SK-N-SH (cell line): ENCODE measurements around the gene RGS6. TPM values are rescaled to one million over a fixed set of nuclear protein-coding genes. Genes with fewer than 3 reads are reported as not detected.

Source experiments
- CTCF ChIA-PET: fragments of 300-600, 350-600 bp; formaldehyde crosslinking; extraction: SDS; loops from one replicate; lab custom pipeline; 2021; lab: Yijun Ruan, JAX
- POLR2A ChIA-PET: fragments of 350-600 bp; sonication (Branson Sonifier 250); formaldehyde crosslinking; extraction: SDS; loops from one replicate; lab custom pipeline; 2020; ENCODE audit warnings: antibody characterized with exemption, inconsistent platforms; lab: Yijun Ruan, JAX
- DNase-seq: peaks from one replicate; pipeline ENCODE4 v3.0.0; 2012
- H2AFZ ChIP-seq: fragments of 200-600 bp; sonication (generic); 2 replicates; pipeline ENCODE4 v1.8.1; 2016; ENCODE audit warnings: antibody characterized with exemption, mild to moderate bottlenecking, low read depth
- H3F3A ChIP-seq: fragments of 200-600 bp; sonication (generic); replicated peaks from 2 replicates; pipeline ENCODE3; 2016; ENCODE audit warnings: antibody characterized with exemption, mild to moderate bottlenecking; ENCODE audit not compliant: insufficient read depth
- H3K27ac ChIP-seq, 2 experiments: fragments of 200-500 bp in 1 of 2; fragments of 200-600 bp in 1 of 2; sonication (Bioruptor generic) in 1 of 2; sonication (generic), shearing (Covaris generic) in 1 of 2; 2 replicates each; pipeline versions ENCODE4 v1.5.1 to v1.6.1; 2014 to 2016; ENCODE audit warnings: low read depth in 2 of 2, inconsistent platforms in 1 of 2, low read length in 1 of 2, mild to moderate bottlenecking in 1 of 2, mixed read lengths in 1 of 2
- H3K27me3 ChIP-seq: fragments of 200-600 bp; sonication (generic), shearing (Covaris generic); 2 replicates; pipeline ENCODE4 v1.6.1; 2016; ENCODE audit warnings: mixed run types; ENCODE audit not compliant: insufficient read depth
- H3K36me3 ChIP-seq, 2 experiments: fragments of 200-500 bp in 1 of 2; fragments of 200-600 bp in 1 of 2; sonication (Bioruptor generic) in 1 of 2; sonication (generic) in 1 of 2; replicated peaks in 1 of 2; 2 replicates each; pipeline versions ENCODE3 to v1.5.1; 2014 to 2016; ENCODE audit warnings: low read length in 1 of 2, mild to moderate bottlenecking in 1 of 2; ENCODE audit not compliant: insufficient read depth in 2 of 2, control insufficient read depth in 1 of 2
- H3K4me1 ChIP-seq, 2 experiments: fragments of 200-500 bp in 1 of 2; fragments of 200-600 bp in 1 of 2; sonication (Bioruptor generic) in 1 of 2; sonication (generic), shearing (Covaris generic) in 1 of 2; 2 replicates each; pipeline versions ENCODE4 v1.5.1 to v1.6.1; 2014 to 2016; ENCODE audit warnings: low read depth in 1 of 2, low read length in 1 of 2, mixed run types in 1 of 2; ENCODE audit not compliant: insufficient read depth in 2 of 2, control insufficient read depth in 1 of 2
- H3K4me2 ChIP-seq: fragments of 200-600 bp; sonication (generic), shearing (Covaris generic); 2 replicates; pipeline ENCODE4 v1.6.1; 2017; ENCODE audit warnings: mixed run types
- H3K4me3 ChIP-seq, 2 experiments: fragments of 200-500 bp in 1 of 2; fragments of 200-600 bp in 1 of 2; sonication (Bioruptor generic) in 1 of 2; sonication (generic), shearing (Covaris generic) in 1 of 2; 2 replicates each; pipeline versions ENCODE4 v1.5.1 to v1.8.1; 2014 to 2016; ENCODE audit warnings: low read depth in 2 of 2, inconsistent platforms in 1 of 2, low read length in 1 of 2, mild to moderate bottlenecking in 1 of 2, mixed read lengths in 1 of 2, moderate library complexity in 1 of 2
- H3K79me2 ChIP-seq: fragments of 200-600 bp; sonication (generic); 2 replicates; pipeline ENCODE4 v1.8.1; 2017; ENCODE audit warnings: mild to moderate bottlenecking; ENCODE audit not compliant: insufficient read depth
- H3K9ac ChIP-seq: fragments of 200-600 bp; sonication (generic); 2 replicates; pipeline ENCODE4 v1.6.1; 2017; ENCODE audit warnings: mixed run types
- H3K9me2 ChIP-seq: fragments of 200-600 bp; sonication (generic); 2 replicates; pipeline ENCODE4 v1.6.1; 2017; ENCODE audit warnings: mixed run types
- H3K9me3 ChIP-seq: fragments of 200-600 bp; sonication (generic); 2 replicates; pipeline ENCODE4 v1.6.1; 2017; ENCODE audit warnings: mixed run types, mild to moderate bottlenecking, moderate library complexity
- H4K20me1 ChIP-seq: fragments of 200-600 bp; sonication (generic); 2 replicates; pipeline ENCODE4 v1.6.1; 2017; ENCODE audit warnings: mild to moderate bottlenecking, mixed run types; ENCODE audit not compliant: insufficient read depth
- ELF1 ChIP-seq: IDR thresholded peaks from 2 replicates; pipeline ENCODE4 v1.4.0; 2012
- EZH2phosphoT487 ChIP-seq: fragments of 200-600 bp; sonication (generic); IDR thresholded peaks from 2 replicates; pipeline ENCODE4 v1.6.1; 2017; ENCODE audit warnings: low read depth, mixed run types, mild to moderate bottlenecking, antibody characterized with exemption, moderate library complexity, borderline replicate concordance
- FOSL2 ChIP-seq: IDR thresholded peaks from 2 replicates; pipeline ENCODE4 v1.4.0; 2012; ENCODE audit warnings: low read depth, mild to moderate bottlenecking, moderate library complexity, borderline replicate concordance
- GATA2 ChIP-seq: sonication (generic); formaldehyde crosslinking; IDR thresholded peaks from 2 replicates; pipeline ENCODE4 v1.5.0; 2020; ENCODE audit warnings: mild to moderate bottlenecking, missing genetic modification reagents
- JUND ChIP-seq: IDR thresholded peaks from 2 replicates; pipeline ENCODE4 v1.4.0; 2012
- MEF2A ChIP-seq: IDR thresholded peaks from 2 replicates; pipeline ENCODE4 v1.4.0; 2012; ENCODE audit warnings: low read depth, borderline replicate concordance
- MXI1 ChIP-seq: IDR thresholded peaks from 2 replicates; pipeline ENCODE4 v1.6.1; 2012; ENCODE audit warnings: mild to moderate bottlenecking, low read depth, low read length, improper control_type of control experiment
- NFIC ChIP-seq: IDR thresholded peaks from 2 replicates; pipeline ENCODE4 v1.4.0; 2012; ENCODE audit warnings: borderline replicate concordance
- POLR2AphosphoS5 ChIP-seq: IDR thresholded peaks from 2 replicates; pipeline ENCODE4 v1.6.1; 2012; ENCODE audit warnings: low read depth, low read length
- RAD21 ChIP-seq: IDR thresholded peaks from 2 replicates; pipeline ENCODE4 v1.6.1; 2012; ENCODE audit warnings: mild to moderate bottlenecking, low read length
- RCOR1 ChIP-seq: fragments of 150-350 bp; IDR thresholded peaks from 2 replicates; pipeline ENCODE4 v1.6.1; 2017; ENCODE audit warnings: antibody characterized with exemption, low read length
- REST ChIP-seq: IDR thresholded peaks from 2 replicates; pipeline ENCODE4 v1.6.1; 2012; ENCODE audit warnings: mild to moderate bottlenecking, low read depth, low read length, moderate library complexity
- SIN3A ChIP-seq: IDR thresholded peaks from 2 replicates; pipeline ENCODE4 v1.6.1; 2012; ENCODE audit warnings: low read depth, mild to moderate bottlenecking, low read length, moderate library complexity, borderline replicate concordance
- TEAD4 ChIP-seq: IDR thresholded peaks from 2 replicates; pipeline ENCODE4 v1.4.0; 2012; ENCODE audit warnings: mild to moderate bottlenecking, borderline replicate concordance; ENCODE audit not compliant: insufficient read depth
- YY1 ChIP-seq: IDR thresholded peaks from 2 replicates; pipeline ENCODE4 v1.4.0; 2012; ENCODE audit warnings: low read depth, mild to moderate bottlenecking
- WGBS: methylation state at CpG from one replicate; pipeline ENCODE4 v1.1.6; 2017; ENCODE audit warnings: low lambda C conversion rate; 5-methylcytosine and 5-hydroxymethylcytosine counted together
- polyA plus RNA-seq, 3 experiments: library from polyadenylated mRNA; depleted of rRNA; stranded (reverse); fragments of >200 nt; gene quantifications; 2 replicates each; pipeline ENCODE4 v1.2.3, GENCODE V29; 2012
- TF ChIP-seq, protein P1 (sequence below): IDR thresholded peaks from 2 replicates; pipeline ENCODE4 v1.4.0; 2012; ENCODE audit warnings: low read depth, borderline replicate concordance
- TF ChIP-seq, protein P2 (sequence below): fragments of 150-350 bp; IDR thresholded peaks from 2 replicates; pipeline ENCODE4 v1.6.1; 2016; ENCODE audit warnings: mild to moderate bottlenecking, low read depth, low read length
- TF ChIP-seq, protein P3 (sequence below): IDR thresholded peaks from 2 replicates; pipeline ENCODE4 v1.4.0; 2012; ENCODE audit warnings: low read depth, borderline replicate concordance

RGS6 gene
- polyA plus RNA-seq, 1 of the 3 experiments (the other 2 are of a cell fraction), result not detected

GRCh38 chr14:72000907-72001306 lies 68.7 kb downstream of the RGS6 start:
- no peak overlapping the region for H3K27ac ChIP-seq
- H3K4me3 ChIP-seq, result no peak overlapping the region
- H3F3A ChIP-seq, result no peaks in the 10 kb centered on the region
- no peaks in the 10 kb centered on the region for H4K20me1 ChIP-seq
- no peak overlapping the region for H3K9ac ChIP-seq
- no peak overlapping the region for H3K4me2 ChIP-seq
- no peaks in the 10 kb centered on the region for H3K36me3 ChIP-seq
- no peaks in the 10 kb centered on the region for H3K4me1 ChIP-seq
- ChIA-PET CTCF (no interaction called here), POLR2A (no interaction called here)
- 9% methylated on average over 9 of the region's 9 CpGs for WGBS
- TF ChIP-seq, protein P1, sequence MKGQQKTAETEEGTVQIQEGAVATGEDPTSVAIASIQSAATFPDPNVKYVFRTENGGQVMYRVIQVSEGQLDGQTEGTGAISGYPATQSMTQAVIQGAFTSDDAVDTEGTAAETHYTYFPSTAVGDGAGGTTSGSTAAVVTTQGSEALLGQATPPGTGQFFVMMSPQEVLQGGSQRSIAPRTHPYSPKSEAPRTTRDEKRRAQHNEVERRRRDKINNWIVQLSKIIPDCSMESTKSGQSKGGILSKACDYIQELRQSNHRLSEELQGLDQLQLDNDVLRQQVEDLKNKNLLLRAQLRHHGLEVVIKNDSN, result no peak
- TF ChIP-seq RCOR1 (no peak), YY1 (no peak)
- H3K79me2 ChIP-seq, result no peaks in the 10 kb centered on the region
- H3K9me2 ChIP-seq, result no peaks in the 10 kb centered on the region
- H3K9me3 ChIP-seq, result no peaks in the 10 kb centered on the region
- H3K27me3 ChIP-seq, result no peaks in the 10 kb centered on the region; the same call in 1 of the 2 replicates
- no peak overlapping the region for H2AFZ ChIP-seq
- no peak for DNase-seq

DNA sequence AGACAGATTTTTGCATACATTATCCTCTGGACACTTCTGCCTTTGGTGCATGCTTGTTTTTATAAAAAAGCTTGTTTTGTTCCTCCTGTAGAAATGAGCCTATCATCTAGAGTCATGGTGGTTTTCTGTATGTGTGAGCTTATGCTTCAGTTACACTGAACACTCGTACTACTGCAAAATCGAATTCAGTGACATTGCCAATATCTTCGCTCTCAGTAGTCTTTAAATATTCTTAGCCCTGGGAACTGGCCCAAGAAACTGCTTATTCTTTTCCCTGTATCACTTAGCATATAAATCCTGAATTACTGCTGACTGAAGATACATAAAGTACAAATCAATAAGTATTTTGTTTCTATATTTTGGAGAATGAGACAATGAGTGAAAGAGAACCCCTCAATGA lies 70.5 kb downstream of the RGS6 start:
- ChIA-PET CTCF (interaction anchor here (0.8 kb wide), 2 partner anchors 20 to 72 kb away, joined by 3 to 4 read pairs; no protein-coding TSS in a partner anchor), POLR2A (no interaction called here)
- H3K79me2 ChIP-seq, result no peaks in the 10 kb centered on the region
- DNase-seq, result no peak
- 1% methylated on average over 3 of the region's 3 CpGs for WGBS
- H2AFZ ChIP-seq, result no peak overlapping the region
- no peak overlapping the region for H3K27ac ChIP-seq
- no peaks in the 10 kb centered on the region; the same call in 1 of the 2 replicates for H3K27me3 ChIP-seq
- no peak for TF ChIP-seq YY1
- no peak for TF ChIP-seq GATA2 (CRISPR knock-in tag)
- TF ChIP-seq NFIC, result no peak
- TF ChIP-seq, protein P2, sequence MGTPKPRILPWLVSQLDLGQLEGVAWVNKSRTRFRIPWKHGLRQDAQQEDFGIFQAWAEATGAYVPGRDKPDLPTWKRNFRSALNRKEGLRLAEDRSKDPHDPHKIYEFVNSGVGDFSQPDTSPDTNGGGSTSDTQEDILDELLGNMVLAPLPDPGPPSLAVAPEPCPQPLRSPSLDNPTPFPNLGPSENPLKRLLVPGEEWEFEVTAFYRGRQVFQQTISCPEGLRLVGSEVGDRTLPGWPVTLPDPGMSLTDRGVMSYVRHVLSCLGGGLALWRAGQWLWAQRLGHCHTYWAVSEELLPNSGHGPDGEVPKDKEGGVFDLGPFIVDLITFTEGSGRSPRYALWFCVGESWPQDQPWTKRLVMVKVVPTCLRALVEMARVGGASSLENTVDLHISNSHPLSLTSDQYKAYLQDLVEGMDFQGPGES, result no peak
- TF ChIP-seq, protein P1, result no peak
- no peak for TF ChIP-seq EZH2phosphoT487
- TF ChIP-seq, protein P3, sequence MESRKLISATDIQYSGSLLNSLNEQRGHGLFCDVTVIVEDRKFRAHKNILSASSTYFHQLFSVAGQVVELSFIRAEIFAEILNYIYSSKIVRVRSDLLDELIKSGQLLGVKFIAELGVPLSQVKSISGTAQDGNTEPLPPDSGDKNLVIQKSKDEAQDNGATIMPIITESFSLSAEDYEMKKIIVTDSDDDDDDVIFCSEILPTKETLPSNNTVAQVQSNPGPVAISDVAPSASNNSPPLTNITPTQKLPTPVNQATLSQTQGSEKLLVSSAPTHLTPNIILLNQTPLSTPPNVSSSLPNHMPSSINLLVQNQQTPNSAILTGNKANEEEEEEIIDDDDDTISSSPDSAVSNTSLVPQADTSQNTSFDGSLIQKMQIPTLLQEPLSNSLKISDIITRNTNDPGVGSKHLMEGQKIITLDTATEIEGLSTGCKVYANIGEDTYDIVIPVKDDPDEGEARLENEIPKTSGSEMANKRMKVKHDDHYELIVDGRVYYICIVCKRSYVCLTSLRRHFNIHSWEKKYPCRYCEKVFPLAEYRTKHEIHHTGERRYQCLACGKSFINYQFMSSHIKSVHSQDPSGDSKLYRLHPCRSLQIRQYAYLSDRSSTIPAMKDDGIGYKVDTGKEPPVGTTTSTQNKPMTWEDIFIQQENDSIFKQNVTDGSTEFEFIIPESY, result no peak
- TF ChIP-seq ELF1, result no peak
- no peak for TF ChIP-seq SIN3A
- no peak for TF ChIP-seq RAD21
- TF ChIP-seq JUND, result no peak
- TF ChIP-seq REST, result no peak
- TF ChIP-seq MEF2A, result no peak
- TF ChIP-seq MXI1, result no peak
- no peak for TF ChIP-seq TEAD4
- TF ChIP-seq RCOR1, result no peak
- TF ChIP-seq POLR2AphosphoS5, result no peak
- TF ChIP-seq FOSL2, result no peak
- H3K4me2 ChIP-seq, result no peak overlapping the region
- no peaks in the 10 kb centered on the region for H3K9me2 ChIP-seq
- H3F3A ChIP-seq, result no peaks in the 10 kb centered on the region
- no peak overlapping the region for H3K9ac ChIP-seq
- no peaks in the 10 kb centered on the region for H3K36me3 ChIP-seq
- H3K4me3 ChIP-seq, result no peak overlapping the region
- no peaks in the 10 kb centered on the region for H4K20me1 ChIP-seq
- H3K9me3 ChIP-seq, result no peaks in the 10 kb centered on the region
- H3K4me1 ChIP-seq, result no peaks in the 10 kb centered on the region
